ENCODE measurements around the gene NMT1. TPM values are rescaled to one million over a fixed set of nuclear protein-coding genes. Genes with fewer than 3 reads are reported as not detected.

The NMT1 gene
- total and polyA plus RNA-seq, 4 donors: 27.0 to 83.7 (median 42.6) TPM

- Histone ChIP-seq H3K9ac (ENCODE audit: low read depth in 1 of 2, low read length in 2 of 2) (no peak overlapping the region), H3K27ac (ENCODE audit: low read depth in 1 of 2, low read length in 2 of 2) (no peak overlapping the region), H3K27me3 (ENCODE audit: control insufficient read depth in 4 of 4, insufficient read depth in 4 of 4, low read length in 3 of 4) (no peaks in the 10 kb centered on the region), H3K4me1 (ENCODE audit: control insufficient read depth in 4 of 4, insufficient read depth in 4 of 4, low read length in 3 of 4) (peaks cover 5 to 16% (median 9%) of the 10 kb centered on the region in 4 donors), H3K36me3 (ENCODE audit: control insufficient read depth in 4 of 4, insufficient read depth in 3 of 4, low read depth in 1 of 4, low read length in 3 of 4) (peaks cover 6 to 19% (median 13%) of the 10 kb centered on the region in 4 donors), H3K9me3 (ENCODE audit: control insufficient read depth in 4 of 4, low read length in 3 of 4) (no peaks in the 10 kb centered on the region), H3K4me3 (ENCODE audit: low read depth in 1 of 3, low read length in 3 of 3) (no peak overlapping the region)
- TF ChIP-seq SP1 (IDR thresholded peaks at IDR 0.05) (no peak), EGR1 (IDR thresholded peaks at IDR 0.05; ENCODE audit: low read depth in 2 of 2) (no peak), NR2F2 (IDR thresholded peaks at IDR 0.05) (no peak), REST (IDR thresholded peaks at IDR 0.05) (no peak), ZBTB33 (IDR thresholded peaks at IDR 0.05) (no peak), GABPA (IDR thresholded peaks at IDR 0.05 in 1 of 2, conservative IDR thresholded peaks at IDR 0.05 in 1 of 2) (no peak), HNF4A (conservative IDR thresholded peaks at IDR 0.05) (no peak), RXRA (IDR thresholded peaks at IDR 0.05) (no peak), FOXA1 (IDR thresholded peaks at IDR 0.05) (no peak), CTCF (IDR thresholded peaks at IDR 0.05; ENCODE audit: low read depth, low read length, missing input control) (no peak), MAX (IDR thresholded peaks at IDR 0.05) (no peak), YY1 (IDR thresholded peaks at IDR 0.05) (no peak)
- 78% methylated on average over 3 of the region's 3 CpGs for WGBS
- DNase-seq (ENCODE audit: low spot score): no peak
Measured at GRCh38 chr17:45077643-45078042, 16.5 kb downstream of the NMT1 start.

- Histone ChIP-seq H3K9ac (ENCODE audit: low read depth in 1 of 2, low read length in 2 of 2) (no peak overlapping the region), H3K36me3 (ENCODE audit: control insufficient read depth in 4 of 4, insufficient read depth in 3 of 4, low read depth in 1 of 4, low read length in 3 of 4) (peaks cover 9 to 24% (median 21%) of the 10 kb centered on the region in 4 donors)
- TF ChIP-seq MAX (IDR thresholded peaks at IDR 0.05): no peak
- no peak for TF ChIP-seq NR2F2 (IDR thresholded peaks at IDR 0.05)
- no peak for TF ChIP-seq YY1 (IDR thresholded peaks at IDR 0.05)
- TF ChIP-seq CTCF (IDR thresholded peaks at IDR 0.05; ENCODE audit: low read depth, low read length, missing input control): no peak
- no peak for TF ChIP-seq EGR1 (IDR thresholded peaks at IDR 0.05; ENCODE audit: low read depth in 2 of 2)
- no peak for TF ChIP-seq RAD21 (IDR thresholded peaks at IDR 0.05)
Measured at GRCh38 chr17:45081047-45081703, 20.1 kb downstream of the NMT1 start.

More at GRCh38 chr17:45081047-45081703, 20.1 kb downstream of the NMT1 start:
- 96% methylated on average over 6 of the region's 6 CpGs for WGBS
- Histone ChIP-seq H3K27ac (ENCODE audit: low read depth in 1 of 2, low read length in 2 of 2) (no peak overlapping the region), H3K4me1 (ENCODE audit: control insufficient read depth in 4 of 4, insufficient read depth in 4 of 4, low read length in 3 of 4) (peaks cover 0 to 5% (median 1%) of the 10 kb centered on the region in 4 donors), H3K27me3 (ENCODE audit: control insufficient read depth in 4 of 4, insufficient read depth in 4 of 4, low read length in 3 of 4) (no peaks in the 10 kb centered on the region), H3K4me3 (ENCODE audit: low read depth in 1 of 3, low read length in 3 of 3) (no peak overlapping the region), H3K9me3 (ENCODE audit: control insufficient read depth in 4 of 4, low read length in 3 of 4) (no peaks in the 10 kb centered on the region)
- DNase-seq (ENCODE audit: low spot score): no peak
